GM11168 (cell line): Measurements from ENCODE around the gene SLC26A5.

ENCODE experiments used
- in situ Hi-C: fragments of 300-500 bp; cut with MboI; formaldehyde crosslinking; loops from one replicate; pipeline ENCODE4 v1.12.0; 2022; ENCODE audit warnings: low sequenced_read_pairs; ENCODE audit not compliant: unreplicated experiment

Gene SLC26A5

DNA sequence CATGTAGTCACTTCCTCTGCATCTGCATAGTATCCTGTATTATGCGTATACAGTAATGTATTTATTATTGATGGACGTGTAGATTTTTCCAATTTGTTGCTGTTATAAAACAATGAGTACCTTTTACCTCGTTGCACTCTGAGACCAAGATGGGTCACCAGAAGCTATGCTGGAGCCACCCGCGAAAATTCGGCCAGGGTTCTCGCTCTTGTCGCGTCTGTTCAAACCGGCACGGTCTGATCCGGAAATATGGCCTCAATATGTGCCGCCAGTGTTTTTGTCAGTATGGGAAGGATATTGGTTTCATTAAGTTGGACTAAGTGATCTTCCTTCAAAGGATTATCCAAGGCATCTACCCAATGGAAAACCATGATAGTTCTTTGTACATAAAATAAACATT, 97.6 kb downstream of the SLC26A5 start:
- in situ Hi-C loops: no loop called here

DNA sequence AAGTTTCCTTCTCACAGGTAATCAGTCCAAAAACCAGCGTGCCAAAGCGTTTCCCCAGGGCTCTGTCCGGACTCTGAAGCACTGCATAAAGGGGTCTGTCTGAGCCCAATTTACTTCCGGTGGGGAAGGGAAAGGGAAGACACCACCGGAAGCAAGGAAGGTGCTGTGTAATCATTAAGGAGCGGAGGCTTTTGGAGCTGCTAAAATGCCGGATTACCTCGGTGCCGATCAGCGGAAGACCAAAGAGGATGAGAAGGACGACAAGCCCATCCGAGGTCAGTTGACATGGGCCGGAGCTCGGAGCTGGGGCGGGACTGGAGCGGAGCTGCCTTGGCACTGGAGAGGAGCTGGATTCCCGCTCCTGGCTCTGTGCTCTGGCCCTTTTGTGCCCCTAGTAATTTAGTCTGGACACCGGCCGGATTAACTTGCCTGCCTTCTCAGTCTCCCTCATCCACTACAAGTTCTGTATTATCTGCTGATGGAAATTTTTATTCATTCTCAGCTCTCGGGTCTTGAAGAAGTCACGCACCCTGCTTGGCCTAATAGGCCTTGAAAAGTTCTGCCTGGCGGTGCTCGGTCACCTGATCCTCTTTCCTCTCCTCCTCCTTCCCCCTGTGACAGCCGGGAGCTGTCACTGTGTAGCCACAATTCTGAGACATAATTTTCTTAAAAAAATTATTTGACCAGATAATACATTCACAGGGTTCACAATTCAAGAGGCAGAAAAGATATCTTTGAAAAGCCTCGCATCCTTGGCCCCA, 98.3 kb downstream of the SLC26A5 start, which contains the start of gene PSMC2:
TSS of gene PSMC2 (plus strand) at position 137 of the 761 bp plus-strand sequence. CDS start at position 206, 69 bp downstream.
- in situ Hi-C loops: no loop called here

DNA sequence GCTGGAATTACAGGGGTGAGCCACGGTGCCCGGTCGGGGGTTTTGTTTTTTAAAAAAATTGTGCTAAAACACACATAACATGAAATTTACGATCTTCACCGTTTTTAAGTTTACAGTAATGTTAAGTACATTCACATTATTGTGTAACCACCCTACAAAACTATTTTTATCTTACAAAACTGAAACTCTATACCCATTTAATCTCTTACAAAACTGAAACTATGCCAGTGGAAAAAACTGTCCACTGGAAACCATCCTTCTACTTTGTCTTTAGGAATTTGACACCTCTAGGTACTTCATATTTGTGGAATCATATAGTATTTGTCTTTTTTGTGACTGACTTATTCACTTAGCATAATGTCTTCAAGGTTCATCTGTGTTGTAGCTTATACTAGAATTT, 99.6 kb downstream of the SLC26A5 start:
- in situ Hi-C loops: no loop called here

DNA sequence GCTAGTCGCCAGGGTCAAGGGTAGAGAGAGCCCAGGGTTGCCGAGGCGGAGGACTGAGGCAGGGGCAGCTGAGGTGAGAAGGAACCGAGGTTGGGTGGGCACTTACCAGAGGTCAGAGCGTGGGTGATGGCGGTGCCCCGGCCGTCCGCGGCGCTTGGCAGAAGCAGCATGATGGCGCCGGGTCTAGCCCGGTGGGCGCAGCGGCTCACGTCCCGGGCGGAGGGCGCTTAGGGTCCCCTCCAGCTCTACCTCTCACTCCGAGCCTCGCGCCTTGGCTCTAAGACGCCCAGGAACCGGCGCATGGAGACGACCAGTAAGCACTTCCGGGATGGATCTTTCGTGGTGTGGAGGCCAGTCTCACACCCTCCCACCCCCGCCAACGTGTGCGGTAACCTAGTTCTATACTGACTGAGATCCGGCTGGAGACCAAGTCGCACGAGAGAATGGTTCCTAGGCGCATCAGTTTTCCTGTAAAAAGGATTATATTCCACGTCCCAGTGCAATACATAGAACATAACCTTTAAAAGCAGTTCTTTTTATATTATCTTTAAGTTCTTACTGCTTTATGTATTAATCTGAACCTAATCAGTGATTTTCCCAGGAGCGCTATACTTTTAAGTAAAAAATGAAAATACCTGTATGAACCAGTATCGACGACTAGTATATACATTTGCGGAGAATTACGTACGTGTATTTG, 101.4 kb downstream of the SLC26A5 start, which contains the start of gene DNAJC2:
TSS of gene DNAJC2 (minus strand) at position 315 of the 697 bp plus-strand sequence. CDS start at position 170, 145 bp downstream.
- in situ Hi-C loops: no loop called here

DNA sequence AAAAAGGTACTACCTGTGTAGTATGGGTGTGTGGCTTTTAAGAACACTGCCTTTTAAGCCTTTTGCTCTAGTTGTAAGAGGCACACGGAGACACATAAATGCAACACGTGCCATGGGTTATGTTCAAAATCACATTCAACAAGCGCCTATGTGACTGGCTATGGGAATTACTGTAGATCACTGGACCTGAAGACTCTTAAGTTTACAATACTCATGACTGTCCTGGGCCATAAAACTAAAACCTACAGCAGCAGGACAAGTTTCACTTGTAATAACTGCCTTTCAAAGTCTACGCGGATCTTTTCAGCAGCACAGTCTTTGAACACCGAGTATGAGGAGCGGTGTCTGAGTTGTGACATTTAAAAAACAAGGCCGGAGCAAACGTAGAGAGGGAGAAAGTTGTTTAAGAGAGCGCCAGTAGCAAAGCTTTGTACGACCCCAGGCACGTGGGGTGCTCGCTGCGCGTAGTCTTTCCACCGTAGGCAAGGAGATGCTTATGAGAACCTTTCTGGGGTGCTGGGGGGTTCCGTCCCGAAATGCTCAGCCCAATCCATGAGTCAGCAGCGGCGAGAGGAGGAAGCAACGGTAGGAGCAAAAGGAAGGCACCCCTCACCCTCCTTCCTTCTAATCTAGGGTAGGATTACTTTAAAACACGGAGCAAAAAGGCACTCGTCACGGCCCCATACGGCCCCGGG, 102.1 kb downstream of the SLC26A5 start:
- in situ Hi-C loops: no loop called here

DNA sequence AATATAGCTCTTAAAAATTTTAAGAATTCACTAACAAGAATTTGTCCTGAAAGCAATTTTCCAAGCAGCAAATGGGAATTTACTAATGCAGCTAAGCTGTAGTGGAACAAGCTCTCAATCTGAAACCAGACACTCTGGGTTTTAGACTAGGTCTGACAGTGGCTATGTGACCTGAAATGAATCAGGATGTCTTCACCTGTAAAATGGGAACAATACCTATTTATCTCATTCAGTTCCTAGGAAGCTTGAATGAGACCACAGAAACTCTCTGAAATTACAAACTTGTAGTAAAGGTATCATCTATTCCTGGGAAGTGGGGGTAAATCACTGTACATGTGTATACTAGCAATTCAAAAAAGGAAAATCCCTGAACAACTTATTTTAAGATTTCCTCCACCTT, 102.7 kb downstream of the SLC26A5 start:
- in situ Hi-C loops: no loop called here

DNA sequence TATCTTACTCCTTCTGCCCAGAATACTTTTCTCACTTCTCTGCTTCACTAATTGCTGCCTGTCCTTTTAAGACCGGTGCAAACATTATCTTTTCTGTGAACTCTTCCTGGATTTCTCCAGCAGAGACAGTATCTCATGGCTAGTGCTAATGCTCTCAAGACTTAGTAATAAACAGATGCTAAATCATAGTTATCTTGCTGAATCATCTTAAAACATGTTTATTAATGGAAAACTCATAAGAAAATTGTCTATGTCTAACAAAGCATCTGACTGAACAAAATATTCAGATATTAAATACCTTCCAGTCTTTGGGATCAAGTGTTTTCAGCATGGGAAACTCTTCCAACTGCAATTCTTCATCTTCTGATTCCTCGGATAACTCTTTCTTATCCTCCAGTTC, 104.5 kb downstream of the SLC26A5 start:
- in situ Hi-C loops: no loop called here

DNA sequence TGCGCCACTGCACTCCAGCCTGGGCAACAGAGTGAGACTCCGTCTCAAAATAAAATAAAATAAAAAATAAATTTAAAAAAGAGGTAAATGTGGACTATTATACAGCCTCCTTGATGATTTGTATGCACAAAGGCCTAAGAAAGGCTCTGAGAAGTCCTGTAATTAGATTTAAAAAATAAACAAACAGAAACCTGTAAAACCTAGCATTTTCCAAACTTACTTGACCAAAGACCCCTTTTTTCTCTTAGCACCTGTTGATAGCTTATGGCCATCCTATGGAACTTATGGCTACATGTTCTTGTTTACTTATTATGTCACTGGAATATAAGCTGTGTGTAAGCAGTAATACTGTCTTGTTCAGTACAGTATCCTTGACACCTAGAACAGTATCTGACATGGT, 107.1 kb downstream of the SLC26A5 start:
- in situ Hi-C loops: loop anchor here (5.0 kb wide), 1 partner anchor 42 kb away; the partner anchor contains the start of gene PMPCB

DNA sequence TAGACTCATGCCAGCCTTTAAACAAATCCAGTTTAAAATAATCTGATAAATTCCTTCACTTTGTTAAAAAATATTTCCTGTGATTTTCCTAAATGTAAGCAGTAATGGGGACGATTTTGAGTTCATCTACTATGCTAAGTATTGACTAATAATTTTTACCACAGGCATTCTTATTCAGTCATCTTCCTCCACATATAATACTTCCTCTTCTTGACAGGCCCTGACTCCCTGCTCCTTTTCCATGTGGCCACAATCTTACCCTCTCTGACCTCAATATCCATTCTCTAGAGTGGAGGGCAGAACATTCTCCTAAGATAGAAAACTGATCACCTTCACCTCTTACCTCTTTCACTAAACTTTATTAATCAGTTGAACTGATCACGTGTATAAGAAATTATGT, 109.2 kb downstream of the SLC26A5 start:
- in situ Hi-C loops: loop anchor here (5.0 kb wide), 1 partner anchor 39 kb away; the partner anchor contains the start of gene PMPCB

DNA sequence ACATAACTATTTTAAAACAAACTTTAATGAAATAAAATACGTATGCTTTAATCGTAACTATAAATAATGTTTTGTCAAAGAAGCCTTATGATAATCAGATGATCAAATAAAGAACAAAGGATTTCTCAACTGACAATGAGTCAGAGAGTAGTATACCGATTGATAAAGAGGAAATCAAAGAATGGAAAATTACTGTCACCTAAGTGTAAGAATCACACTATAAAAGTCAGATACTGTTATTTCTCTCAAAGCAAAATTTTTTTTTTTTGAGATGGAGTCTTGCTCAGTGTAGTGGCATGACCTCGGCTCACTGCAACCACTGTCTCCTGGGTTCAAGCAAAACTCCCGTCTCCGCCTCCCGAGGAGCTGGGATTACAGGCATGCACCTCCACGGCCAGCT, 120.3 kb downstream of the SLC26A5 start:
- in situ Hi-C loops: no loop called here
